HUES6 (cell line): ENCODE measurements around the gene SPIN2A.
A peak's percentile ranks its signal among the peaks of the same experiment; 100 is the strongest.
"Not testable (repeated sequence)": the region's sequence is repeated elsewhere in the genome, so short reads cannot be mapped to it uniquely, and the experiment has no call there.

Experiments
- H3K27ac ChIP-seq: 2 replicates; pipeline ENCODE4 v1.7.0; 2013; ENCODE audit warnings: low read depth, mild to moderate bottlenecking, low read length, inconsistent platforms
- H3K27me3 ChIP-seq: 2 replicates; pipeline ENCODE4 v1.6.1; 2013; ENCODE audit warnings: low read length; ENCODE audit not compliant: control insufficient read depth, insufficient read depth
- H3K36me3 ChIP-seq: 2 replicates; pipeline ENCODE4 v1.6.1; 2013; ENCODE audit warnings: low read length; ENCODE audit not compliant: control insufficient read depth, insufficient read depth
- H3K4me1 ChIP-seq: 2 replicates; pipeline ENCODE4 v1.6.1; 2013; ENCODE audit warnings: low read length; ENCODE audit not compliant: control insufficient read depth, insufficient read depth
- H3K4me3 ChIP-seq: 2 replicates; pipeline ENCODE4 v1.5.1; 2013; ENCODE audit warnings: low read depth, low read length
- H3K9ac ChIP-seq: one replicate; pipeline ENCODE4 v1.6.1; 2013; ENCODE audit warnings: mild to moderate bottlenecking, low read length
- H3K9me3 ChIP-seq: 2 replicates; pipeline ENCODE4 v1.6.1; 2013; ENCODE audit warnings: low read depth, low read length; ENCODE audit not compliant: control insufficient read depth, insufficient read depth

SPIN2A gene

DNA sequence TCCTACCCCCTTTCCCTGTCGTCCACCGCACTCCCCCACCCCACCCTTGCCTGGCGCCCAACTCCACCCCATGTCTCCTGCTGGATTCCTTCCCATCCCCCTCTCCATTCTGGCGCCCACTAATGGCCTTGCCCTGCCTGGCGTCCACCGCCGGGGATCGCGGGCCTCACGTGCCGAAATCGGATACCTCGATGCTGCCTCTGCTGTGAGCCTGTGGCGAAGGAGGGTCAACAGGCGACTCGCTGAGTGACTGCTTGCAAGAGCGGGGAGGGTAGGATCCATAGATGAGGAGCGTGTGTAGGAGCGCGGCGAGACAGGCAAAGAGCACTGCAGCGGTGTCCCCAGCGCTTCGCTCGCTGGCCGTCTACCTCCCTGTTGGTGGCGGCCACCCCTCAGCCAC lies at the start of gene SPIN2A:
Gene SPIN2A (minus strand): TSS at position 325 of the 400 bp plus-strand sequence. CDS start 800 bp downstream, outside the sequence.
- not testable (repeated sequence) for H3K9me3 ChIP-seq, H3K27ac ChIP-seq, H3K4me1 ChIP-seq, H3K27me3 ChIP-seq, H3K36me3 ChIP-seq
- Histone ChIP-seq H3K4me3 (peak within 1 kb of the TSS; percentile 50), H3K9ac (peak within 1 kb of the TSS; percentile 64)

DNA sequence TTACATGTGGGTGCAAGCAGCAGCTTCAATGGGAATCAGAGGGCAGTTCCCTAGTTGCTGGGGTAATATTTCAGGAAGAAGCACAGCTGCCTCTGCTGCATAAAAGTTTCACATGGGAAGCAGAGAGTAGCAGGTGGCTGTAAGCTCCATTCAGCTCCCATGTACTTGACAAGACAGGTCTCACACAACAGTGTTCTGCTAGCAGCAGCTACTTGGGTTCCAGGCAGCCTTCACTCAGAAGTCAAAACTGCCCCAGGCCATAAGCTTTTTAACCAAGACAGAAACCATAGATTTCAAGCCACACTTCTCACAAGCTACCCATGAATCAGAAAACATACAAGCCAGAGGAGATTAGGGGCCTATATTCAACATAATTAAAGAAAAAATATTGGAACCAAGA lies 41.4 kb upstream of the SPIN2A start:
- Histone ChIP-seq H3K4me1 (peaks cover 24% of the 10 kb centered on the region), H3K4me3 (no peak overlapping the region), H3K36me3 (no peaks in the 10 kb centered on the region), H3K9ac (no peak overlapping the region), H3K27me3 (no peaks in the 10 kb centered on the region), H3K27ac (no peak overlapping the region), H3K9me3 (peaks cover 31% of the 10 kb centered on the region)

DNA sequence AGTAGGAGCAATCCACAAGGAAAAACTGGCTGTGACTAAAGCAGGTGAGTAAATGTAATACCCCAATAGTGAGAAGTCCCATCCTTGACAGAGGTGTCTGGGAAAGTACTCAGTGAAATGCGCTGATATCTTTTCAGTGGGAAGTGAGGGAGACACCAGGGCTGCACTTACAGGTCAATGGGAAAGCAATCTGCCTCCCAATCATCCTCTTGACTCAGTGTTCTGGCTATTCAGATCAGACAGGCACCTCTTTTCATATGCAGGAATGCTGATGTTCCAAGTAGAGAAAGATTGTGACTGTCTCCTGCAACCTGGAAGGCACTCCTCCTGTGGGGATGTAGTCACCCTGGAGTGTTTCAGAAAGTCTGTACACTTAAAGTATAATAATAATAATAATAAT lies 39.9 kb upstream of the SPIN2A start:
- H3K9ac ChIP-seq: peak overlapping the region; percentile 29
- no peaks in the 10 kb centered on the region for H3K36me3 ChIP-seq
- peaks cover 27% of the 10 kb centered on the region for H3K9me3 ChIP-seq
- H3K4me3 ChIP-seq: no peak overlapping the region
- H3K27me3 ChIP-seq: no peaks in the 10 kb centered on the region
- peaks cover 24% of the 10 kb centered on the region for H3K4me1 ChIP-seq
- peak overlapping the region; percentile 55; the same call in 1 of the 2 replicates for H3K27ac ChIP-seq

DNA sequence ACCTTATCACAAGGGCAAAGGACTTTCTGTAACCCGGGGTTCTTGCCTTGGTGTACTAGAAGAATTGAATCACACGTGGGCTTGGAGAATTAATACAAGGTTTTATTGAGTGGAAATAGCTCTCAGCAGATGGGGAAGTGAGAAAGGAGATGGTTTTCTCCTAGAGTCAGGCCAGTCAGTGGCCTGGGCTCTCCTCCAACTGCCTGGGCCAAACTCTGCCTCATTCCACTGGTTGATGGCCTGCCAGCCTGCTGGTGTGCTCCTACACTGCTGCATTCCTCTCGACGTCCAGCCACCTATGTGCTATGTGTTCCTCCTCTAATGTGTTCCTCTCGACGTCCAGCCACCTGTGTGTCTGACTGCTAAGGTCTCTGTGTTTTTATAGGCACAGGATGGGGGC lies 35.3 kb upstream of the SPIN2A start:
- H3K27me3 ChIP-seq: no peaks in the 10 kb centered on the region
- H3K4me3 ChIP-seq: no peak overlapping the region
- no peak overlapping the region for H3K9ac ChIP-seq
- peaks cover 14% of the 10 kb centered on the region for H3K4me1 ChIP-seq
- no peak overlapping the region for H3K27ac ChIP-seq
- H3K36me3 ChIP-seq: no peaks in the 10 kb centered on the region
- peaks cover 6% of the 10 kb centered on the region; the same call in 1 of the 2 replicates for H3K9me3 ChIP-seq

DNA sequence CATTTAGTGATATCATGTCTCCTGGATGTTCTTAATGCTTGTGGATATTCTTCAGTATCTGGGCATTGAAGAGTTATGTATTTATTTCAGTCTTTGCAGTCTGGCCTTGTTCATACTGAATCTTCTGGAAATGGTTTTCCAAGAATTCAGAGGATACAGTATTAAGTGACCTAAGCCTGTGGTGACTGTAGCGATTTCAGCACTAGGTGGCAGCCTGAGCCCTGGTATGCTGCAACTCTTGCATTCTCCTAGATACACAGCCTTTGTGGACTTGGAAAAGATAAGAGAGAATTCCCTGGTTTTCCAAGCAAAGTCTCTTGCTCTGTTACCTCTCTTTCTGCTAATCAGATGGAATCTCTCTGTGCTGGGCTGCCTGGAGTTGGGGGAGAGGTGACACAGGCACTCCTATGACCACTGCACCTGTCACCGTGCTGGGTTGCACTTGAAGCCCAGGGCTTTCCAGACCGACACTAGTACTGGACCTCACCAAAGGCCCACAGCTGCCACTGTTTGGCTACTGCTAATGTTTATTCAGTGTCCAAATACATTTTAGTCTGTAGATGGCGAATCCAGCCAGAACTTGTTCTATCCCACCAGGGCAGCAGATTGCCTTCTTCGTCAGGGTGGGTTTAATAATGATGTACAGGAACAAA lies 19.3 kb upstream of the SPIN2A start:
- Histone ChIP-seq H3K4me1 (peaks cover 5% of the 10 kb centered on the region; the same call in 1 of the 2 replicates), H3K36me3 (no peaks in the 10 kb centered on the region), H3K4me3 (no peak overlapping the region), H3K27me3 (no peaks in the 10 kb centered on the region), H3K27ac (no peak overlapping the region), H3K9ac (no peak overlapping the region), H3K9me3 (peaks cover 16% of the 10 kb centered on the region)

DNA sequence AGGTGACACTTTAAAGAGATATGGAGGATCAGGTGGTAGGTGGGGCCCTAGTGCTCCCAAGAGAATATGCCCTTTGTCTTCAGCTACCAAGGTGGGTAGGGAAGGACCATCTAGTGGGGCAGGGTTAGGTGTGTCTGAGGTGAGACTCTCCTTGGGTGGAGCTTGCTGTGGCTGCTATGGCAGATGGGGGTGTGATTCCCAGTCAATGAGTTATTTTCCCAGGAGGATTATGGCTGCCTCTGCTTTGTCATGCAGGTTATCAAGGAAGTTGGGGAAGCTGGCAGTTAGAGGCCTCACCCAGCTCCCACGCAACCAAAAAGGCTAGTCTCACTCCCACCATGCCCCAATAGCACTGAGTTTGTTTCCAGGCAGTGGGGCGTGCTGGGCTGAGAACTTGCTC lies 18.0 kb upstream of the SPIN2A start:
- H3K27me3 ChIP-seq: no peaks in the 10 kb centered on the region
- no peaks in the 10 kb centered on the region for H3K36me3 ChIP-seq
- peaks cover 5% of the 10 kb centered on the region; the same call in 1 of the 2 replicates for H3K4me1 ChIP-seq
- no peak overlapping the region for H3K27ac ChIP-seq
- no peak overlapping the region for H3K9ac ChIP-seq
- no peak overlapping the region for H3K4me3 ChIP-seq
- peaks cover 16% of the 10 kb centered on the region for H3K9me3 ChIP-seq

DNA sequence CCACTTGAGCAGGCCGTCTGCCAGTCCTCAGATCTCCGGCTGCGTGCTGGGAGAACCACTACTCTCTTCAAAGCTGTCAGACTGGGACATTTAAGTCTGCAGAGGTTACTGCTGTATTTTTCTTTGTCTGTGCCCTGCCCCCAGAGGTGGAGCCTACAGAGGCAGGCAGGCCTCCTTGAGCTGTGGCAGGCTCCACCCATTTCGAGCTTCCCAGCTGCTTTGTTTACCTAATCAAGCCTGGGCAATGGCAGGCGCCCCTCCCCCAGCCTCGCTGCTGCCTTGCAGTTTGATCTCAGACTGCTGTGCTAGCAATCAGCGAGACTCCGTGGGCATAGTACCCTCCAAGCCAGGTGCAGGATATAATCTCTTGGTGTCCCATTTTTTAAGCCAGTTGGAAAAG lies 15.0 kb upstream of the SPIN2A start:
- not testable (repeated sequence) for H3K4me1 ChIP-seq, H3K27ac ChIP-seq, H3K9ac ChIP-seq, H3K27me3 ChIP-seq, H3K4me3 ChIP-seq, H3K36me3 ChIP-seq
- H3K9me3 ChIP-seq: peaks cover 16% of the 10 kb centered on the region

DNA sequence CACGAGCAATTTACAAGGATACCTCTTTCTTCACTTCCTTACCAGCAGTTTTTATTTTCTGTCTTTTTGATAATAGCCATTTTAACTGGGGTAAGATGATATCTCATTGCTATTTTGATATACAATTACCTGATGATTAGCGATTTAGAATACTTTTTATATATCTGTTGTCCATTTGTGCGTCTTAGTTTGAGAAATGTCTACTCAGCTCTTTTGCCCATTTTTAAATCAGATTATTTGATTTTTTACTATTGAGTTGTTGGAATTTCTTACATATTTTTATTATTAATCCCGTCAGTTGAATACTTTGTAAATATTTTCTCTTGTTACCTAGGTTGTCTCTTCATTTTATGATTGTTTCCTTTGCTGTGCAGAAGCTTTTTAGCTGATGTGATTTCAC lies 1.5 kb upstream of the SPIN2A start:
- H3K9me3 ChIP-seq: peaks cover 2% of the 10 kb centered on the region; the same call in 1 of the 2 replicates

DNA sequence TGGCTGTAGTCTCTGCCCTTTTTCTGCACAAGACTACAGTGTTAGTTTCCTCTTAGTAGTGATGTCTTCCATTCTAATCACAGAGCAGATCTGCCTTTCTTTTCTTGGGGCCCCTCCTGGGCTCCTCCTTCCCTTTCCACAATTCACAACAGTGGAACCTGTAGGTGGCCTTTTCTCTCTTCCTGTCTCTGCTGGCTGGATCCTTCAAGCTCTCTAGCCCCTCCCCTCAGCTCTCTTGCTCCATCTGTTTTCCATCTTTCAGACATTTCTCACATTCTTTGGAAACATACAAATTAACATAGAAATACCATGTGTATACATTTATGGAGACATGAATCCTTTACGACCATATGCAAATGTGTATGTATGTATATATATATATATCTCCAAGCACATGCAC lies 304 bp upstream of the SPIN2A start:
- no peak overlapping the region for H3K27ac ChIP-seq
- peak overlapping the region; percentile 64 for H3K9ac ChIP-seq
- peaks cover 2% of the 10 kb centered on the region; the same call in 1 of the 2 replicates for H3K9me3 ChIP-seq
- H3K4me1 ChIP-seq: no peaks in the 10 kb centered on the region
- peak overlapping the region; percentile 50 for H3K4me3 ChIP-seq
- H3K36me3 ChIP-seq: no peaks in the 10 kb centered on the region
- no peaks in the 10 kb centered on the region for H3K27me3 ChIP-seq

More for the DNA sequence above, 1.5 kb upstream of the SPIN2A start:
- H3K36me3 ChIP-seq: no peaks in the 10 kb centered on the region
- H3K4me1 ChIP-seq: no peaks in the 10 kb centered on the region
- H3K27me3 ChIP-seq: no peaks in the 10 kb centered on the region
- no peak overlapping the region for H3K9ac ChIP-seq
- H3K4me3 ChIP-seq: no peak overlapping the region
- H3K27ac ChIP-seq: no peak overlapping the region

DNA sequence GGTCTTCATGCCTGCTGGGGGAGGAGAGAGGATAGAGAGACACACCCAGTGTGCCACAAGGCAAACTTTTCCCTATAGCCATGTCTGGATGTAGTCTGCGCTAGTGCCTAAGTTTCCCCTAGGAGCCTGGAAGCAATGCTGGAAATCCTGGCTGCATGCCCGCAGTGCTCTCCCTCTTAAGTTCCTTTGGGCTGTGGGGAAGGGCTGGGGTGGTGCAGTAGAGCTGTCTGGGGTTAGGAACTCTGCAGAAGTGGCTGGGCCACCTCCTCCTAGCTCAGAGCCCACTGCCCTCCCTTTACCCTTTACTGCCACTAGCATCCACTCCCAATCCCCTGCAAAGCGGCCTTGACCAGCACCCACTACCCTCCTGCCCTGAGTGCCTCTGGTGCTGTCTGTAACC lies 608 bp downstream of the SPIN2A start:
- H3K36me3 ChIP-seq, H3K27ac ChIP-seq, H3K27me3 ChIP-seq, H3K9me3 ChIP-seq, H3K9ac ChIP-seq, H3K4me1 ChIP-seq: not testable (repeated sequence)
- peak overlapping the region; percentile 50 for H3K4me3 ChIP-seq

DNA sequence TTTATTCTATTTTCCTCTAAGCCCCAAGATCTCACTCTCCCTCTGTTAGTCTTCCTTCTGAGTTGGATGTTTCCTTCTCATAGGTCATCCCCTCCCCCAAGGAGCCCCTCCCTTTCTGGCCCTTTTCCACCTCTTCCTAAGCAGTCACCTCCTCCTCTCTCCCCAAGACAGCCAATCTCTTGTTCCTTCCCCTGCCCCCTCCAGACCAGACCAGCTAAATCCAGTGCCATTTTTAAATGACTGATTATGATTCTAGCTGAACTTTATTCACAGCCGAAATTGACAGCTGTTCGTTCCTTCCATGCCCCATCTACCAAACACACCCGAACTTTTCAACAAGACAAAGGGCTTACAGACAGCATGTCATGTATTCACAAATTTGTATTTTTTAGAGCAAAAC lies 1.9 kb downstream of the SPIN2A start:
- Histone ChIP-seq H3K4me1 (no peaks in the 10 kb centered on the region), H3K4me3 (no peak overlapping the region), H3K27ac (no peak overlapping the region), H3K36me3 (no peaks in the 10 kb centered on the region), H3K9me3 (peaks cover 2% of the 10 kb centered on the region; the same call in 1 of the 2 replicates), H3K27me3 (no peaks in the 10 kb centered on the region), H3K9ac (no peak overlapping the region)
